ENCODE measurements around the gene RHEB.

Gene RHEB

DNA sequence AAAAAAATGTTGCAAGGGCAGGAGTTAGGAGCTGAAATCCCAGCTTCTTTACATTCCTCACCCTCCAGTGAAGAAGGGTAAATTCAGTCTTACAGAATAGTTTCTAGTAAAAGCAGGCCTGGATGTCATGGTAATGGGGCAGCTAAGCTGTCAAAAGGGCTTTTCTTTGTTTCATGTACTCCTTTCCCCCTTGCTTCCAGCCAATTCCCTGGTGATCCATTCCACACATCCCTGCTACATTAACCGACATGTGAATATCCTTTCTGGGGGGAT is 36.0 kb downstream of the RHEB start:
- Histone ChIP-seq H3K4me3 (ENCODE audit: low read length) (no peak overlapping the region), H3K4me1 (ENCODE audit: control insufficient read depth, insufficient read depth, low read length) (peaks cover 10% of the 10 kb centered on the region), H3K36me3 (ENCODE audit: insufficient read depth, low read length) (peaks cover 61% of the 10 kb centered on the region), H3K9me3 (replicated peaks; ENCODE audit: low read length) (no peaks in the 10 kb centered on the region), H3K27me3 (ENCODE audit: control insufficient read depth, insufficient read depth, low read length) (no peaks in the 10 kb centered on the region), H3K4me2 (ENCODE audit: low read length) (no peak overlapping the region), H3K9ac (ENCODE audit: low read depth, low read length) (no peak overlapping the region)

DNA sequence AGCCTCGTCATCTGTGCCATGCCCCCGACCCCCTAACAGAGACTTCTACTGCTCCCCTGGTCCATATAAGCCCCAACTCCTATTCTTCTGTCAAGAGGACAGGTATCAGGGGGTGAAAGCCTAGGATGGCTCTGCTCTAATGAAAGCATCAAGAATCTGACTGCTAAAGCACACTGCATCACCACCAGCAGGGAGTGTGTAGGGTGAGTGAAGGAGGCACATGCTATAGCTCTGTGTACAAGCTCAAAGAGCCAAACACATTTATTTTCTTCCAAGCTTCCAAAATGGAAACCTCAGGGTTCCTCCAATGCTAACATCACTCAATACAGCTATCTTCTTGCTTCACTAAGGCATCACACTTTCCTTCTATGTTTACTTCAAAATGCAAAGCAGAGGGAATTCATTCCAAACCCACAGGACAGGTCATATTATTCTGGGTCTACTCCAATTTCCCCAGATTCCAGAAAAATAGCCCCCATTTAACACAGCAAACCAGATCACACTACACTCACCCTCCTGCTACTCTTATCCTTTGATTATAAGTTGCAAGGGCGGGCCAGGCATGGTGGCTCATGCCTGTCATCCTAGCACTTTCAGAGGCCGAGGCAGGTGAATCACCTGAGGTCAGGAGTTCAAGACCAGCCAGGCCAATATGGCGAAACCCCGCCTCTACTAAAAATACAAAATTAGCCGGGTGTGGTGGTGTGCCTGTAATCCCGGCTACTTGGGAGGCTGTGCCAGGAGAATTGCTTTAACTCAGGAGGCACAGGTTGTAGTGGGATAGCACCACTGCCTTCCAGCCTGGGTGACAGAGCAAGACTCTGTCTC is 36.6 kb downstream of the RHEB start:
- Histone ChIP-seq H3K4me2 (ENCODE audit: low read length) (no peak overlapping the region), H3K4me1 (ENCODE audit: control insufficient read depth, insufficient read depth, low read length) (peaks cover 10% of the 10 kb centered on the region), H3K27me3 (ENCODE audit: control insufficient read depth, insufficient read depth, low read length) (no peaks in the 10 kb centered on the region), H3K9ac (ENCODE audit: low read depth, low read length) (no peak overlapping the region), H3K9me3 (replicated peaks; ENCODE audit: low read length) (no peaks in the 10 kb centered on the region), H3K4me3 (ENCODE audit: low read length) (no peak overlapping the region), H3K36me3 (ENCODE audit: insufficient read depth, low read length) (peaks cover 60% of the 10 kb centered on the region)

DNA sequence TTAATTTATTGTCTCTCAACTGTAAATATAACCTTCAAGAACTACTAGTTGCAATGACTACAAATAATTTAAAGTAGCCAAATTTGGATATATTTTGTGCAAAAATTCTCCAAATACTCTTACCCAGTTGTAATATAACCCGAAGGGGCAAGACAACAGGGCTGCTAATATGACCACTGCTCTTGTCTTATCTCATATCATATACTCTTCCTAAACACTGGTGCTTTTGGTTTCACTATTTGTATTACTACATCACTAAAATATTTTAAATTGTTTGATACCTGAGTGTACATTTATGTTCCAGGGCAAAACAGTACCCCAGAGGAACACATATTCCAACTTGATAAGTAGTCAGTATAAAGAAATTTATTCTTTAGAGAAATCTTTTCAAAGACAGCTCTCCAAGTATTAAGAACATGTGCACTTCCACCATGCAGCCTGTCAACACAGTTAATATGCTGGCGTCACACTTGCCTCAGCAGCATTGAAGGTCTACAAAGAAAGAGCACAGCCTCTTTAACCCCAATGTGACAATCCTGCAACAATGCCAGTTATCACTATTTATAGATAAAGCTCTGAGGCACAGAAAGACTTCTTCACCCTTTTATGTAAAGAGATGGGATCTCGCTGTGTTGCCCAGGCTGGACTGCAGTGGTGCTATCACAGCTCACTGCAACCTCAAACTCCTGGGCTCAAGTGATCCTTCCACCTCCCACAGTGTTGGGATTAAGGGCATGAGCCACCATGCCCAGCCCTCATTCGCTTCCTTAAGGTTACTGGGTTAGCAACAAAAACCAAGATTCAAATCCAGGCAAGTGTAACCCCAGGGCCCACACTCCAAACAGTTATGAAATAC is 37.8 kb downstream of the RHEB start:
- Histone ChIP-seq H3K36me3 (ENCODE audit: insufficient read depth, low read length) (peaks cover 58% of the 10 kb centered on the region), H3K4me2 (ENCODE audit: low read length) (no peak overlapping the region)

DNA sequence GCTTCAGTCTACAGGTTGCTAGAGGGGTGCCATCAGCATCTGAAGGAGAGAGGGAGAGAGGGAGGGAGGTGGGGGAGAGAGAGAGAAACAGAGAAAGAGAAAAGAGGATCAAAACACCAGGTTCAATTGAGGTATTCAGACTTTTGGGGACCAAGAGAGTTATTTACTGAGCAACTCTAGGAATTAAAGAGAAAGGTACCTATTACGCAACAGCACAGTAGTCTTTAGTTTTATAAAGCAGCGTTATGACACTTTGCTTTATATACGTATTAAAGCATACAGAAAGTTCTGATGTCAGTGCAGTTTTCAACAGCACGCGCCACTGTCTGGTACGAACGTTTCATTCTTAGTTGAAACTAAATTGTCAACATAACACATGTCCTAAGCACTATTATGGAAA is 41.8 kb downstream of the RHEB start:
- no peaks in the 10 kb centered on the region for H3K9me3 ChIP-seq (replicated peaks; ENCODE audit: low read length)
- H3K9ac ChIP-seq (ENCODE audit: low read depth, low read length) = no peak overlapping the region
- peaks cover 59% of the 10 kb centered on the region for H3K36me3 ChIP-seq (ENCODE audit: insufficient read depth, low read length)
- H3K4me1 ChIP-seq (ENCODE audit: control insufficient read depth, insufficient read depth, low read length) = peaks cover 4% of the 10 kb centered on the region
- H3K4me3 ChIP-seq (ENCODE audit: low read length) = no peak overlapping the region
- H3K27me3 ChIP-seq (ENCODE audit: control insufficient read depth, insufficient read depth, low read length) = no peaks in the 10 kb centered on the region
- no peak overlapping the region for H3K4me2 ChIP-seq (ENCODE audit: low read length)

More for the DNA sequence above, 37.8 kb downstream of the RHEB start:
- Histone ChIP-seq H3K27me3 (ENCODE audit: control insufficient read depth, insufficient read depth, low read length) (no peaks in the 10 kb centered on the region), H3K9ac (ENCODE audit: low read depth, low read length) (no peak overlapping the region), H3K4me1 (ENCODE audit: control insufficient read depth, insufficient read depth, low read length) (peaks cover 10% of the 10 kb centered on the region), H3K4me3 (ENCODE audit: low read length) (no peak overlapping the region), H3K9me3 (replicated peaks; ENCODE audit: low read length) (no peaks in the 10 kb centered on the region)

DNA sequence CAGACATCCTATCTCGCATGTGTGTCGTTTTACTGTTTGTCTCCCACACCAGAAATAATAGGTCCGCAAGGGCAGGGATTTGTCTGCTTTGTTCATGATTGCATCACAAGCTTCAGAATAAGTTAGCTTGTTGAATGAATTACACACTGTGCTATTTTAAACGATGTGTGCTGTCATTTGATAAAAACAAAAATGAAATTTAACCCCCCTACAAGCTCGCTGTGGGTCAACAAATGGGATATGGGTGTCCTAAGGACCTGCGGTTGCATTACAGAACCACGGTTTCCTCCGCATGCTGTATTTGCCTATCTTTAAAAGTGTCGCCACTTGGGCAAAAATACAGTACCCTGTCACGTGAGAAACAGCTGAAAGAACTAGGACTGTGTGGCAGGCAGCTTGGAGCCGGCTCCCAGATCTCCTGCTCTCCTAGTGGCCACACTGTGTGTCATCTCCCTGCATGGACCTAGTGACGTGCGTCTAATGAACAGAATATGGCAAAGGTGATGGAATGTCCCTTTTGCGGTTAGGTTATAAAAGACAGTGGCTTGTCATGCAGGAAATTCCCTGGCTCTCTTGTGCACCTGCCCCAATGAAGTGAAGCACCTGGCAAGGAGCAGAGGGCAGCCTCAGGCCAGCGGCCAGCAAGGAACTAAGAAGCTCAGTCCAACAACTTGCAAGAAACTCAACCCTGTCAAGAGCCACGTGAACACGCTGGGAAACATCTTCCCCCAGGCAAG is 46.9 kb downstream of the RHEB start:
- H3K4me2 ChIP-seq (ENCODE audit: low read length) = no peak overlapping the region
- no peak overlapping the region for H3K4me3 ChIP-seq (ENCODE audit: low read length)
- peaks cover 6% of the 10 kb centered on the region for H3K4me1 ChIP-seq (ENCODE audit: control insufficient read depth, insufficient read depth, low read length)
- no peaks in the 10 kb centered on the region for H3K27me3 ChIP-seq (ENCODE audit: control insufficient read depth, insufficient read depth, low read length)
- H3K9ac ChIP-seq (ENCODE audit: low read depth, low read length) = no peak overlapping the region
- H3K36me3 ChIP-seq (ENCODE audit: insufficient read depth, low read length) = peaks cover 80% of the 10 kb centered on the region
- H3K9me3 ChIP-seq (replicated peaks; ENCODE audit: low read length) = no peaks in the 10 kb centered on the region

DNA sequence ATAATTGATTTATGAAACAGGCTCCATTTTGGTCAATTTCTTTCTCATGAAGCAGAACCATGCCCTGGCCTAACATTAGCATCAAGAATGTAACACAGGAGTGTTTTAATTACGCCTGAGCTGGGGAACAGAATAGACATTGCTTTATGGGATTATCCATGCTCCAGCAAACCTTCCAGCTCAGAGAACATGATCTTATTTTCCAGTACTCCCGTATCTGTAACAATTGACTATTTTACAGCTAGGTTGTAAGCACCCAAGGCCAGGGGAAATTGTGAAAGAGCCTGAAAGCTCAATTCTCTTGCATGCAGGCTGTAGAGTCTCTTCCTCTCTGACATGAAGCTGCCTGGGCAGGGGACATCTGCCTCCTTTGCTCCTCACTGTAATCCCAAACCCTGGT is 49.0 kb downstream of the RHEB start:
- Histone ChIP-seq H3K9me3 (replicated peaks; ENCODE audit: low read length) (no peaks in the 10 kb centered on the region), H3K4me3 (ENCODE audit: low read length) (no peak overlapping the region), H3K4me2 (ENCODE audit: low read length) (no peak overlapping the region), H3K9ac (ENCODE audit: low read depth, low read length) (no peak overlapping the region), H3K36me3 (ENCODE audit: insufficient read depth, low read length) (peaks cover 75% of the 10 kb centered on the region), H3K4me1 (ENCODE audit: control insufficient read depth, insufficient read depth, low read length) (peaks cover 6% of the 10 kb centered on the region), H3K27me3 (ENCODE audit: control insufficient read depth, insufficient read depth, low read length) (no peaks in the 10 kb centered on the region)

DNA sequence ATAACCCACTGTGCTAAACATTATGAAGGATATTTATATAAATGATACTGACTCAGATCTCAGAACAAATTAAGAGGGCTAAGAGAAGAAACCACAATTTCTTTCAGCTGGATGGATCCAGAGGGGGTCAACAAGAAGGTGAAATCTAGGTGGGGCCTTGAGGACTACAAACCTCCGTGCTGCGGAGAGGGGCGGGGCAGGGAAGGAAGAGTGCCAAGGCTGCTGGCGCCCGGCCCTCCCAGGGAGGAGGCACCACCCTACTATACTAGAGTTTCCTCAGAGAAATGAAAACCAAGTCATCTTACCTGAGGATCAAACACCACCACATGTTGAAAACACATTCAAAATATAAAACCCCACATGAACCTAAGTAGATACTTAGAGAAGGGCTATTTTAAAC is 50.4 kb downstream of the RHEB start:
- Histone ChIP-seq H3K9ac (ENCODE audit: low read depth, low read length) (no peak overlapping the region), H3K4me2 (ENCODE audit: low read length) (no peak overlapping the region), H3K36me3 (ENCODE audit: insufficient read depth, low read length) (peaks cover 78% of the 10 kb centered on the region), H3K4me3 (ENCODE audit: low read length) (no peak overlapping the region), H3K4me1 (ENCODE audit: control insufficient read depth, insufficient read depth, low read length) (peaks cover 6% of the 10 kb centered on the region), H3K9me3 (replicated peaks; ENCODE audit: low read length) (no peaks in the 10 kb centered on the region), H3K27me3 (ENCODE audit: control insufficient read depth, insufficient read depth, low read length) (no peaks in the 10 kb centered on the region)

DNA sequence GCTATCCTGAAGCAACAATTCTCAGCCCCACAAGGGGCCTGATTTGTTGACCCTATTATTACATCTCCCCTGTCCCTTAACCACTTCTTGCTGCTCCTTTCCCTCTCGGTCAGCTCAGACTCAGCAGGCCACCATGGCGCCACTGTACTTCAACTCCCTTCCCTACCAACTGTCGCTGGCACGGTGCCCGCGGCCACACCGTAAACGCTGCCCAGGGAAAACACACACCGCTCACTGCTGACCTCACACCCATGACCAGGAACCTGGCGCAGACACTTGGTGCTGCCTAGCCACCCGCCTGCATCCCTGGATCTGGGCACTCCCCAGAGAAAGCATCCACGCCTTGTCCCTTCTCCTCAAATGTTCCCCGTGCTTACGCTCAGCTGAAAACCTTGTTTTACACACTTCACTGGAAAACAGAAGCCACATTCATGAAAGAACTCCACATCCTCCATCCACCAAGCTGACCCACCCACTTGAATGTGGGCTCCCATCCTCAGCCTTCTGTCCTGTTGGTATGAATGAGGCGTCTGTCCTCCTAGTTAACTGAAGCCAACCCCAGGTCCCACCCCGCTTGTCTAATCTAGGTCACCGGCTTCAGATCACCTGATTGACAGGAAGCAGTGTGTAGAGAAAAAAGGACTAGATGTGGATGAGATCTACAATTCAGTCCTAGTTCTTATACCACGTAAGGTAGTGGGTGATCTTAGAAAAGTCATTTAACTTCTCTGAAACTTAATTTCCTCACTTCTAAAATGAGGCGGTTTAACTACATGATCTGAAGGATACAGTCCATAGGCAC is 51.3 kb downstream of the RHEB start:
- Histone ChIP-seq H3K27me3 (ENCODE audit: control insufficient read depth, insufficient read depth, low read length) (no peaks in the 10 kb centered on the region), H3K36me3 (ENCODE audit: insufficient read depth, low read length) (peaks cover 80% of the 10 kb centered on the region), H3K9ac (ENCODE audit: low read depth, low read length) (no peak overlapping the region), H3K4me1 (ENCODE audit: control insufficient read depth, insufficient read depth, low read length) (peaks cover 6% of the 10 kb centered on the region), H3K4me3 (ENCODE audit: low read length) (no peak overlapping the region), H3K4me2 (ENCODE audit: low read length) (no peak overlapping the region), H3K9me3 (replicated peaks; ENCODE audit: low read length) (peaks cover 2% of the 10 kb centered on the region)

DNA sequence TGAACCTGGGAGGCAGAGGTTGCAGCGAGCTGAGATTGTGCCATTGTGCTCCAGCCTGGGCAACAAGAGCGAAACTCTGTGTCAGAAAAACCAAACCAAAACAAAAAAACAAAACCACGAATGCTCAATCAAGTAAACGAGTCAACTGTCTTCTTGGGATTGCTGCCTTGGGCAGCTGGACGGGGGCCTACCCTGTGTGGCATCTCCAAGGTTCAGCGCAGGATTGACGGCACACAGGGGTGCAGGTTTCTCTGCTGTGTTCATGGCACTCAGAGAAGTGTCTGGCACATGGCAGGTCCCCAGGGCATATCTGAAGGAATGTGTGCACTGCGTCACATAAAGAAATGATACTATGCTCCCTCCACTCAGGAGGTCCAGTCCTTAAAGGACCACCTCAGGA is 54.5 kb downstream of the RHEB start:
- Histone ChIP-seq H3K9ac (ENCODE audit: low read depth, low read length) (no peak overlapping the region), H3K36me3 (ENCODE audit: insufficient read depth, low read length) (peaks cover 58% of the 10 kb centered on the region), H3K4me3 (ENCODE audit: low read length) (no peak overlapping the region), H3K4me1 (ENCODE audit: control insufficient read depth, insufficient read depth, low read length) (peaks cover 8% of the 10 kb centered on the region), H3K4me2 (ENCODE audit: low read length) (no peak overlapping the region), H3K27me3 (ENCODE audit: control insufficient read depth, insufficient read depth, low read length) (no peaks in the 10 kb centered on the region), H3K9me3 (replicated peaks; ENCODE audit: low read length) (peaks cover 12% of the 10 kb centered on the region)

DNA sequence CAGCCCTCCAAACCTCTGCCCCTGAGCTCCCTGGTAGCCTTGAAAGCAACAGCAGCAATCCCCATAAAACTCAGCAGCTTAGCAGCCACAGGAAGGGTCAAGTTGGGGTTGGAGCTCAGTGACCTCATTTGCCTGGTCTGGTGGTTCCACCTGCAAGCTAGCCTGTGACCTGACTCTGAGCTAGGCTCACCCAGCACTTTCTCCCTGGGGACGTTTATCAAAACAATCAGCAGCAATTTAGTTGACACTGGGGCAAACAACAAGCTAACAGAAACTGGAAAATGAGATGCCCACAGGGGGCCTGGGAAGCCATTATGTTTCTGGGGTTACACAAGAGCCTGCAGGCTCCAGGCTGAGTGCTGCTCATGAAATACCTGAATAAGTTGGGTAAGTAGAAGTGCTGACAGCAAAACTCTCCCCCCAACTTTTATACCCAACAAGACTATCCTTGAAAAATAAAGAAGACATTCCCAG is 57.4 kb downstream of the RHEB start:
- no peak overlapping the region for H3K4me2 ChIP-seq (ENCODE audit: low read length)
- H3K4me1 ChIP-seq (ENCODE audit: control insufficient read depth, insufficient read depth, low read length) = peaks cover 18% of the 10 kb centered on the region
- peaks cover 15% of the 10 kb centered on the region for H3K9me3 ChIP-seq (replicated peaks; ENCODE audit: low read length)

DNA sequence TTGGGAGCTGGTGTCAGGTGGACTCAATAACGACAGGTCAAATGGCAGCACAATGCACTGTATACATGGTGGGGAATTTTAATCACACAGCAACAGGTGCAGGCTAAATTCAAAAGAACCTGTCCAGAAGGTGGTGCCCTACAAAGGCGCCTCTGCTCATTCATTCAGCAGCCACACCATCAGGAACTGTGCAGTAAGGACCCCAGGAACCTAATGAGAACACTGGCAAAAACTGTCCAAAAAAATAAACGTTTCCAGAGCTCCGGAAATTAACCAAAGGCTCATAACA is 57.8 kb downstream of the RHEB start:
- Histone ChIP-seq H3K36me3 (ENCODE audit: insufficient read depth, low read length) (peaks cover 31% of the 10 kb centered on the region), H3K4me2 (ENCODE audit: low read length) (no peak overlapping the region), H3K9ac (ENCODE audit: low read depth, low read length) (no peak overlapping the region), H3K27me3 (ENCODE audit: control insufficient read depth, insufficient read depth, low read length) (peaks cover 5% of the 10 kb centered on the region), H3K4me1 (ENCODE audit: control insufficient read depth, insufficient read depth, low read length) (peaks cover 18% of the 10 kb centered on the region), H3K4me3 (ENCODE audit: low read length) (no peak overlapping the region), H3K9me3 (replicated peaks; ENCODE audit: low read length) (peaks cover 15% of the 10 kb centered on the region)

More for the DNA sequence above, 57.4 kb downstream of the RHEB start:
- Histone ChIP-seq H3K4me3 (ENCODE audit: low read length) (no peak overlapping the region), H3K36me3 (ENCODE audit: insufficient read depth, low read length) (peaks cover 36% of the 10 kb centered on the region), H3K9ac (ENCODE audit: low read depth, low read length) (no peak overlapping the region), H3K27me3 (ENCODE audit: control insufficient read depth, insufficient read depth, low read length) (peaks cover 4% of the 10 kb centered on the region)
